Mononuclear cell (primary cell): ENCODE results near the gene PDCD11. TPM values are rescaled to one million over a fixed set of nuclear protein-coding genes. Genes with fewer than 3 reads are reported as not detected.
A peak's percentile ranks its signal among the peaks of the same experiment; 100 is the strongest.

Source experiments
- H3K27me3 ChIP-seq: 2 replicates; pipeline ENCODE4 v1.6.0; 2011; ENCODE audit warnings: low read length, control low read depth; ENCODE audit not compliant: insufficient read depth
- H3K4me1 ChIP-seq: 2 replicates; pipeline ENCODE4 v1.5.1; 2011; ENCODE audit warnings: mild to moderate bottlenecking, low read length, control low read depth; ENCODE audit not compliant: insufficient read depth
- H3K4me3 ChIP-seq: 2 replicates; pipeline ENCODE4 v1.5.1; 2011; ENCODE audit warnings: mild to moderate bottlenecking, low read length, moderate library complexity
- H3K9me3 ChIP-seq: 2 replicates; pipeline ENCODE4 v1.5.1; 2011; ENCODE audit warnings: low read depth, mild to moderate bottlenecking, control low read depth, low read length
- total RNA-seq: library from RNA; depleted of rRNA; stranded (reverse); fragments of >200 nt; gene quantifications from one replicate; pipeline ENCODE4 v1.2.3, GENCODE V29; 2012

PDCD11 gene
- total RNA-seq, 1 donor: 8.4 TPM

- no peaks in the 10 kb centered on the region for H3K9me3 ChIP-seq
- H3K4me3 ChIP-seq: peak overlapping the region; percentile 60
- H3K4me1 ChIP-seq: peaks cover 50% of the 10 kb centered on the region
- H3K27me3 ChIP-seq: no peaks in the 10 kb centered on the region
Measured at GRCh38 chr10:103452506-103453230, 56.2 kb downstream of the PDCD11 start.

GRCh38 chr10:103454026-103454425, 57.6 kb downstream of the PDCD11 start:
- peaks cover 46% of the 10 kb centered on the region for H3K4me1 ChIP-seq
- no peaks in the 10 kb centered on the region for H3K27me3 ChIP-seq
- no peaks in the 10 kb centered on the region for H3K9me3 ChIP-seq
- H3K4me3 ChIP-seq: no peak overlapping the region

- peaks cover 40% of the 10 kb centered on the region for H3K4me1 ChIP-seq
- H3K27me3 ChIP-seq: no peaks in the 10 kb centered on the region
- no peaks in the 10 kb centered on the region for H3K9me3 ChIP-seq
- no peak overlapping the region for H3K4me3 ChIP-seq
Measured at GRCh38 chr10:103455235-103455634, 58.8 kb downstream of the PDCD11 start.

GRCh38 chr10:103456074-103456660, 59.7 kb downstream of the PDCD11 start:
- H3K4me1 ChIP-seq: peaks cover 30% of the 10 kb centered on the region

GRCh38 chr10:103457176-103457712, 60.8 kb downstream of the PDCD11 start:
- no peaks in the 10 kb centered on the region for H3K9me3 ChIP-seq
- peaks cover 28% of the 10 kb centered on the region for H3K4me1 ChIP-seq
- H3K4me3 ChIP-seq: no peak overlapping the region
- no peaks in the 10 kb centered on the region for H3K27me3 ChIP-seq

More at GRCh38 chr10:103456074-103456660, 59.7 kb downstream of the PDCD11 start:
- Histone ChIP-seq H3K27me3 (no peaks in the 10 kb centered on the region), H3K9me3 (no peaks in the 10 kb centered on the region), H3K4me3 (no peak overlapping the region)

GRCh38 chr10:103457896-103458583, 61.6 kb downstream of the PDCD11 start:
- H3K4me1 ChIP-seq: peaks cover 20% of the 10 kb centered on the region
- no peak overlapping the region for H3K4me3 ChIP-seq
- H3K27me3 ChIP-seq: no peaks in the 10 kb centered on the region
- no peaks in the 10 kb centered on the region for H3K9me3 ChIP-seq

- no peaks in the 10 kb centered on the region for H3K27me3 ChIP-seq
- no peak within 1 kb of the TSS for H3K4me3 ChIP-seq
- H3K9me3 ChIP-seq: no peaks in the 10 kb centered on the region
- H3K4me1 ChIP-seq: peaks cover 16% of the 10 kb centered on the region
Measured at GRCh38 chr10:103458720-103459119, 62.3 kb downstream of the PDCD11 start, which contains the start of gene CALHM1. CALHM1 (minus strand) TSS chr10:103458900; CDS start chr10:103458751, 149 bp downstream.

GRCh38 chr10:103459615-103460014, 63.2 kb downstream of the PDCD11 start:
- no peaks in the 10 kb centered on the region for H3K27me3 ChIP-seq
- peaks cover 12% of the 10 kb centered on the region for H3K4me1 ChIP-seq
- H3K9me3 ChIP-seq: no peaks in the 10 kb centered on the region
- H3K4me3 ChIP-seq: no peak overlapping the region

- no peaks in the 10 kb centered on the region for H3K9me3 ChIP-seq
- H3K4me1 ChIP-seq: peaks cover 37% of the 10 kb centered on the region
- H3K4me3 ChIP-seq: no peak overlapping the region
- no peaks in the 10 kb centered on the region for H3K27me3 ChIP-seq
Measured at GRCh38 chr10:103463499-103463898, 67.1 kb downstream of the PDCD11 start.

- Histone ChIP-seq H3K4me1 (peaks cover 47% of the 10 kb centered on the region), H3K4me3 (no peak overlapping the region), H3K9me3 (no peaks in the 10 kb centered on the region), H3K27me3 (no peaks in the 10 kb centered on the region)
Measured at GRCh38 chr10:103465411-103466179, 69.2 kb downstream of the PDCD11 start.

- peaks cover 58% of the 10 kb centered on the region for H3K4me1 ChIP-seq
- no peaks in the 10 kb centered on the region for H3K9me3 ChIP-seq
- H3K4me3 ChIP-seq: no peak overlapping the region
- H3K27me3 ChIP-seq: no peaks in the 10 kb centered on the region
Measured at GRCh38 chr10:103466734-103467133, 70.3 kb downstream of the PDCD11 start.

- H3K27me3 ChIP-seq: no peaks in the 10 kb centered on the region
- peaks cover 65% of the 10 kb centered on the region for H3K4me1 ChIP-seq
- no peak overlapping the region for H3K4me3 ChIP-seq
- no peaks in the 10 kb centered on the region for H3K9me3 ChIP-seq
Measured at GRCh38 chr10:103467406-103467805, 71.0 kb downstream of the PDCD11 start.

GRCh38 chr10:103469201-103469600, 72.8 kb downstream of the PDCD11 start:
- no peaks in the 10 kb centered on the region for H3K9me3 ChIP-seq
- H3K4me3 ChIP-seq: no peak overlapping the region
- H3K27me3 ChIP-seq: no peaks in the 10 kb centered on the region
- peaks cover 73% of the 10 kb centered on the region for H3K4me1 ChIP-seq

GRCh38 chr10:103470761-103471653, 74.6 kb downstream of the PDCD11 start:
- Histone ChIP-seq H3K4me3 (no peak overlapping the region), H3K4me1 (peaks cover 59% of the 10 kb centered on the region), H3K27me3 (no peaks in the 10 kb centered on the region)

More at GRCh38 chr10:103470761-103471653, 74.6 kb downstream of the PDCD11 start:
- H3K9me3 ChIP-seq: no peaks in the 10 kb centered on the region
